Upper lobe of right lung (tissue), 1 donor: ENCODE data around the gene PDE6C. TPM values are rescaled to one million over a fixed set of nuclear protein-coding genes. Genes with fewer than 3 reads are reported as not detected.

ENCODE experiments used
- ATAC-seq: fragments of 200-7000 bp; cut with Tn5 transposase; one replicate; pipeline ENCODE4 v1.9.1; 2020; ENCODE audit warnings: mild to moderate bottlenecking, moderate library complexity
- DNase-seq: peaks from one replicate; pipeline ENCODE4 v3.0.0-alpha.2; 2020
- H3K27ac ChIP-seq: fragments of 200-600 bp; one replicate; pipeline ENCODE4 v1.8.0; 2022
- H3K27me3 ChIP-seq: fragments of 200-600 bp; one replicate; pipeline ENCODE4 v1.8.0; 2022; ENCODE audit warnings: mild to moderate bottlenecking
- H3K36me3 ChIP-seq: fragments of 200-600 bp; one replicate; pipeline ENCODE4 v1.8.0; 2022
- H3K4me1 ChIP-seq: fragments of 200-600 bp; one replicate; pipeline ENCODE4 v1.8.0; 2022
- H3K4me3 ChIP-seq: fragments of 200-600 bp; one replicate; pipeline ENCODE4 v1.8.0; 2022; ENCODE audit warnings: mild to moderate bottlenecking
- H3K9me3 ChIP-seq: fragments of 200-600 bp; one replicate; pipeline ENCODE4 v1.8.0; 2022
- CTCF ChIP-seq: fragments of 200-600 bp; IDR thresholded peaks from one replicate; pipeline ENCODE4 v1.8.0; 2022; ENCODE audit warnings: antibody characterized with exemption
- intact Hi-C: fragments of 100-400 bp; cut with DNase I; formaldehyde crosslinking; loops from one replicate; pipeline ENCODE4 v1.11.0; 2022
- total RNA-seq: library from RNA; stranded (reverse); fragmentation: NEBNext Ultra II Directional; extraction: Animal tissue kit (Norgen Biotek cat#: 25700); gene quantifications from one replicate; pipeline ENCODE4 v1.2.1, GENCODE V29; 2021
- donor health status: DM: no; HTN: yes; CAD: no; lungs with severe emphysema.

The PDE6C gene
- total RNA-seq, 1 donor from 2014 or later, result not detected

- Histone ChIP-seq H3K4me3 (no peak overlapping the region), H3K36me3 (no peaks in the 10 kb centered on the region), H3K27me3 (no peaks in the 10 kb centered on the region), H3K4me1 (no peaks in the 10 kb centered on the region), H3K27ac (no peak overlapping the region), H3K9me3 (no peaks in the 10 kb centered on the region)
- intact Hi-C loops, result no loop called here
- ATAC-seq (no peak), DNase-seq (no peak)
- TF ChIP-seq CTCF, result no peak
Observed at GRCh38 chr10:93630625-93631557, 18.6 kb downstream of the PDE6C start.

- intact Hi-C loops, result no loop called here
- ATAC-seq (no peak), DNase-seq (no peak)
- no peaks in the 10 kb centered on the region for H3K4me1 ChIP-seq
- no peak overlapping the region for H3K27ac ChIP-seq
- no peaks in the 10 kb centered on the region for H3K27me3 ChIP-seq
- H3K9me3 ChIP-seq, result no peaks in the 10 kb centered on the region
- TF ChIP-seq CTCF, result no peak
- H3K4me3 ChIP-seq, result no peak overlapping the region
- H3K36me3 ChIP-seq, result no peaks in the 10 kb centered on the region
Observed at GRCh38 chr10:93639791-93640190, 27.5 kb downstream of the PDE6C start.

GRCh38 chr10:93652857-93653256, 40.5 kb downstream of the PDE6C start:
- no peak for TF ChIP-seq CTCF
- Histone ChIP-seq H3K27ac (no peak overlapping the region), H3K4me3 (no peak overlapping the region), H3K27me3 (no peaks in the 10 kb centered on the region), H3K36me3 (no peaks in the 10 kb centered on the region), H3K4me1 (no peaks in the 10 kb centered on the region), H3K9me3 (no peaks in the 10 kb centered on the region)
- intact Hi-C loops, result no loop called here
- ATAC-seq, result no peak
- DNase-seq, result no peak

GRCh38 chr10:93654201-93654600, 41.9 kb downstream of the PDE6C start:
- intact Hi-C loops, result no loop called here
- no peaks in the 10 kb centered on the region for H3K9me3 ChIP-seq

GRCh38 chr10:93656155-93656554, 43.8 kb downstream of the PDE6C start:
- no peaks in the 10 kb centered on the region for H3K4me1 ChIP-seq
- no peak for DNase-seq
- no peak for TF ChIP-seq CTCF
- intact Hi-C loops, result no loop called here
- no peaks in the 10 kb centered on the region for H3K27me3 ChIP-seq
- no peak for ATAC-seq
- H3K36me3 ChIP-seq, result no peaks in the 10 kb centered on the region
- no peak overlapping the region for H3K4me3 ChIP-seq
- H3K9me3 ChIP-seq, result no peaks in the 10 kb centered on the region
- H3K27ac ChIP-seq, result no peak overlapping the region

More at GRCh38 chr10:93654201-93654600, 41.9 kb downstream of the PDE6C start:
- Histone ChIP-seq H3K27me3 (no peaks in the 10 kb centered on the region), H3K4me3 (no peak overlapping the region), H3K4me1 (no peaks in the 10 kb centered on the region), H3K36me3 (no peaks in the 10 kb centered on the region), H3K27ac (no peak overlapping the region)
- no peak for TF ChIP-seq CTCF
- ATAC-seq (no peak), DNase-seq (no peak)
